ENCODE results near the gene PALD1.

PALD1 gene

DNA sequence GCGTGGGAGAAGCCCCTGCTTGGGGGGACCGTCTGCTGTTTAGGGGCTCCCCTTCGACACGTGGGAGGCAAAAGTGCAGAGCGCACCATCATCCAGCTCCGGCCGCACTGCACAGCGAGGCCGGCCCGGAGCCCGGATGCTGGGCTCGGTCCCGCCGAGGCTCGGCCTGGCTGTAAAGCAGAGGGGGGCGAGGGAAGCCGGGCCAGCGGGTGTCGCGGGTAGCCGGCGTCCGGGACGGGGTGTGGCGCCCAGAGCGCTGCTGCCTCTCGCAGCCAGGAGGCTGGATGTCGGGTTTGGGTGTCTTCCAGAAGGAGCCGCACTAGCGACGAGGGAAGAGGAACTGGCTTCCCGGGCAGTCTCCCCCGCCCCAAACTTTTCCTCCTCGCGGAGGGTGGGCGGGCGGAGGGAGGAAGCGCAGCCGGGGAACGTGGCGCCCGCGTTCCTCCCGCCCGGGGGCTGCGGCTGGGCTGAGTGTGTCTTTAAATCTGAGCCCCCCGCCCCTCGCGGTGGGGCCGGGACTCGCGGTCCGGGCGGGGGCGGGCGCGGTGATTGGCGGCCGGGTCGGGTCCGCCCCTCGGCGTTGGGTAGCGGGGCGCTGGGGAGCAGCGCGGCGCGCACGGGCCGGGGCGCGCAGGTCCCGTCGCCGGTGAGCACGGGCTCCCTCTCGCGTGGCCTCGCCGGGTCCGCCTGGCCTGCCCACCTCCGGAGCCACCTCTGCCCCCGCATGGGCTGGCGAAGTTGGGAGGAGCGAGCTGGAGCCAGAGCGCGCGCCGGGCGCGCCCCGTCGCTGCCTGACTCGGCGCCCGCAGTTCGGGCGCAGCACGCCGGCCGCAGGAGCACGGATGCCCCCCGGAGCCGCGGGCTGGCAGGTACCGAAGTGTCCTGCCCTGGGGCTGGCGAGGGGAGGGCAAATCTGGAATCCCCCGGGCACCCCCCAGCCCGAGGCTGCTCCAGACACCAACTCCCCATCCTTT is at the start of gene PALD1:
PALD1 (plus strand) TSS at position 577 of the 974 bp plus-strand sequence. CDS start 47,185 bp downstream, outside the sequence.
- H3K4me3 ChIP-seq (ENCODE audit: low read depth in 1 of 2, low read length in 2 of 2) = peak within 1 kb of the TSS; percentile 64 to 72
- H3K36me3 ChIP-seq (ENCODE audit: control insufficient read depth in 1 of 2, insufficient read depth in 2 of 2, low read length in 2 of 2) = no peaks in the 10 kb centered on the region
- no peaks in the 10 kb centered on the region for H3K9me3 ChIP-seq (ENCODE audit: control insufficient read depth in 1 of 2, low read length in 2 of 2)
- H3K4me1 ChIP-seq (ENCODE audit: control insufficient read depth in 1 of 2, insufficient read depth in 2 of 2, low read length in 2 of 2) = peaks cover 6 to 46% of the 10 kb centered on the region in 2 donors
- H3K27ac ChIP-seq (ENCODE audit: low read length) = peak within 1 kb of the TSS; percentile 33
- H3K27me3 ChIP-seq (ENCODE audit: low read depth, low read length) = no peaks in the 10 kb centered on the region

GRCh38 chr10:70430493-70431445 is 47.8 kb upstream of the PALD1 start:
- Histone ChIP-seq H3K4me3 (ENCODE audit: low read depth in 1 of 2, low read length in 2 of 2) (peak overlapping the region in 1 of 2 donors; percentile 27), H3K4me1 (ENCODE audit: control insufficient read depth in 1 of 2, insufficient read depth in 2 of 2, low read length in 2 of 2) (peaks cover 22 to 33% of the 10 kb centered on the region in 2 donors)

GRCh38 chr10:70432101-70432500 is 46.5 kb upstream of the PALD1 start:
- Histone ChIP-seq H3K27ac (ENCODE audit: low read length) (no peak overlapping the region), H3K27me3 (ENCODE audit: low read depth, low read length) (no peaks in the 10 kb centered on the region), H3K4me1 (ENCODE audit: control insufficient read depth in 1 of 2, insufficient read depth in 2 of 2, low read length in 2 of 2) (peaks cover 22 to 33% of the 10 kb centered on the region in 2 donors), H3K36me3 (ENCODE audit: control insufficient read depth in 1 of 2, insufficient read depth in 2 of 2, low read length in 2 of 2) (peaks cover 5 to 9% of the 10 kb centered on the region in 2 donors), H3K9me3 (ENCODE audit: control insufficient read depth in 1 of 2, low read length in 2 of 2) (no peaks in the 10 kb centered on the region), H3K4me3 (ENCODE audit: low read depth in 1 of 2, low read length in 2 of 2) (no peak overlapping the region)

More at GRCh38 chr10:70430493-70431445, 47.8 kb upstream of the PALD1 start:
- H3K9me3 ChIP-seq (ENCODE audit: control insufficient read depth in 1 of 2, low read length in 2 of 2) = no peaks in the 10 kb centered on the region
- peaks cover 8 to 15% of the 10 kb centered on the region in 2 donors for H3K36me3 ChIP-seq (ENCODE audit: control insufficient read depth in 1 of 2, insufficient read depth in 2 of 2, low read length in 2 of 2)
- H3K27ac ChIP-seq (ENCODE audit: low read length) = peak overlapping the region; percentile 88
- no peaks in the 10 kb centered on the region for H3K27me3 ChIP-seq (ENCODE audit: low read depth, low read length)

GRCh38 chr10:70432561-70433263 is 45.9 kb upstream of the PALD1 start:
- H3K36me3 ChIP-seq (ENCODE audit: control insufficient read depth in 1 of 2, insufficient read depth in 2 of 2, low read length in 2 of 2) = peaks cover under 1 to 9% of the 10 kb centered on the region in 2 donors
- no peak overlapping the region for H3K4me3 ChIP-seq (ENCODE audit: low read depth in 1 of 2, low read length in 2 of 2)
- H3K27me3 ChIP-seq (ENCODE audit: low read depth, low read length) = no peaks in the 10 kb centered on the region
- H3K9me3 ChIP-seq (ENCODE audit: control insufficient read depth in 1 of 2, low read length in 2 of 2) = no peaks in the 10 kb centered on the region
- H3K4me1 ChIP-seq (ENCODE audit: control insufficient read depth in 1 of 2, insufficient read depth in 2 of 2, low read length in 2 of 2) = peaks cover 22 to 28% of the 10 kb centered on the region in 2 donors
- no peak overlapping the region for H3K27ac ChIP-seq (ENCODE audit: low read length)

DNA sequence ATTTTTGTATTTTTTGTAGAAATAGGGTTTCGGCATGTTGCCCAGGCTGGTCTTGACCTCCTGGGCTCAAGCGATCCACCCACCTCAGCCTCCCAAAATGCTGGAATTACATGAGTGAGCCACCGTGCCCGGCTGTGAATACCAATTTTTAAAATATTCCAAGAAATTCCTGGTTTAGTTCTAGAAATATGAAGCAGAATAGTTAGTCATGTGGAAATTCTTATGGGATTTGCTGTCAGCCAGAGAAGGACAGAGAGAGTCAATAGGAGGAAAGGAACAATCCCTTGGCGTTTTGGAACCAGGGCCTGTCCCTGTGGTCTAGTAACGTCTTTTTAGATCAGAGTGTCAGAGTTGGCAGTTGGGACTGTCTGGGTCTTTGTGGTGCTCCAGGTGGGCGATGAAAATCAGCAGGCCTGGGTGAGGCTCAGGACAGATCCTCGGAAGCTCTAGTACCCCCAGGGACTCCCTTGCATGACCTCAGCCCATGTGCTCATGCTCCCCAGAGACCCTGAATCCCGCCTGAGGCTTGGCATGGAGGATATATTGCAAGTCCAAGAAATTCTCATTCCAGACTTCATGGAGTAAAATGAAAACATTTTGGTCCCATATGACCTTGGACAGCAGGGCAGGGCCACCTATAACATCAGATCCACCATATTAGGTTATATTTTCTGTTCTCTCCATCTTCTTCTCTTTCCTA is 44.8 kb upstream of the PALD1 start:
- H3K27ac ChIP-seq (ENCODE audit: low read length) = no peak overlapping the region

DNA sequence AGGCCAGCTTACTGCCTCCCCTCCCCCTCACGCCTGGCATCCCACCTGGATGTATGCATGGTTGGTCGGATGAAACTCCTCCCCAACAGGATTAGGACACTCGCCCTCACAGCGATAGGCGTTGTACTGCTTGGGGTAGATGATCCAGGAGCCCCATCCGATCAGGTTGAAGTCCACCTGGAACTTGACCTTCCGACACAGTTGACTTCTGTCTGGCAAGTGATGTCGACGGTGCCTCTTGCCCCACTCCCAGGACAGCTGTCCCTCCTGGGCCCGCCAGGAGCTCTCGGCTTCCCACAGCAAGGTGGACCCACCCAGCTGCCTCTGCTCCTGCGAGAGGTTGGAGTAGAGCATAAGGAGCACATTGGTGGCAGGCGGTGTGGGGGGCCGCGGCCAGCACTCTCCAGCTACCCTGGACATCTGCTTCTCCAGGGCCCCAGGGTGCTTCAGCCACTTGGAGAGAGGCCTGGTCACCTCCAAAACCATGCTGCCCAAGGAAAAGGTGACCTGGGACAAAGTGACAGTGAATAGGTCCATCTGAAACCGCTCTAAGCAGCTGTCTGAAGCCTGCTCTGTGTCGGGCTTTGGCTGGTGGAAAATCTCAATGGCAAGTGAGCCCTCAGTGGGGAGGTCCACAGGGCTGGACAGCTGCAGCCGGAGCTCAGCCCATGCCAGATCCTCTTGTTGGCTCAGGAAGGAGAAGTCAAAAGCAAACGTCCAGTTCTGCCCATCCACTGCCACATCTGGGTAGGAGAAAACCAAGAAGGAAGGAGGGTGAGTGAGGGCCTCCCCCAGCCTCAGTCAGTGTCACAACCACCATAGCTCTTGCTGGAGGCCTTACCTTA is 43.1 kb upstream of the PALD1 start:
- peaks cover 17 to 22% of the 10 kb centered on the region in 2 donors for H3K4me1 ChIP-seq (ENCODE audit: control insufficient read depth in 1 of 2, insufficient read depth in 2 of 2, low read length in 2 of 2)
- no peak overlapping the region for H3K27ac ChIP-seq (ENCODE audit: low read length)
- H3K9me3 ChIP-seq (ENCODE audit: control insufficient read depth in 1 of 2, low read length in 2 of 2) = no peaks in the 10 kb centered on the region
- H3K27me3 ChIP-seq (ENCODE audit: low read depth, low read length) = no peaks in the 10 kb centered on the region
- peaks cover 0 to 9% of the 10 kb centered on the region in 2 donors for H3K36me3 ChIP-seq (ENCODE audit: control insufficient read depth in 1 of 2, insufficient read depth in 2 of 2, low read length in 2 of 2)
- no peak overlapping the region for H3K4me3 ChIP-seq (ENCODE audit: low read depth in 1 of 2, low read length in 2 of 2)

More for the DNA sequence above, 44.8 kb upstream of the PALD1 start:
- Histone ChIP-seq H3K4me3 (ENCODE audit: low read depth in 1 of 2, low read length in 2 of 2) (no peak overlapping the region), H3K9me3 (ENCODE audit: control insufficient read depth in 1 of 2, low read length in 2 of 2) (no peaks in the 10 kb centered on the region), H3K36me3 (ENCODE audit: control insufficient read depth in 1 of 2, insufficient read depth in 2 of 2, low read length in 2 of 2) (peaks cover 0 to 9% of the 10 kb centered on the region in 2 donors), H3K27me3 (ENCODE audit: low read depth, low read length) (no peaks in the 10 kb centered on the region), H3K4me1 (ENCODE audit: control insufficient read depth in 1 of 2, insufficient read depth in 2 of 2, low read length in 2 of 2) (peaks cover 22 to 28% of the 10 kb centered on the region in 2 donors)

DNA sequence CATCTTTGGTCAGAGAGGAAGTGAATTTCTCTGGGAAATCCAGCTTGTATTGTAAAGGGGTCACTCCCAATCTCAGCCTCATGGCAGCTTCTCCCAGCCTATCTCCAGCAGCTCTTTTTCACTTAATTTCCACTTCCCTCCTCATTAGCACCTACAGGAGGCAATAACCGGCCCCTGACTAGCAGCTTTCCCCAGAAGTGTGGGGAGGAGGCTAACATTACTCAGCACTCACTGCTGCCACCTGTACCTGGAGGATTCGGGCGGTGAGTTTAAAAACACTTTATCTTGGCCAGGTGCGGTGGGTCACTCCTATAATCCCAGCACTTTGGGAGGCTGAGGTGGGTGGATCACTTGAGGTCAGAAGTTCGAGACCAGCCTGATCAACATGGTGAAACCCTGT is 40.8 kb upstream of the PALD1 start:
- no peaks in the 10 kb centered on the region for H3K9me3 ChIP-seq (ENCODE audit: control insufficient read depth in 1 of 2, low read length in 2 of 2)
- H3K4me3 ChIP-seq (ENCODE audit: low read depth in 1 of 2, low read length in 2 of 2) = no peak overlapping the region
- peaks cover 0 to 9% of the 10 kb centered on the region in 2 donors for H3K36me3 ChIP-seq (ENCODE audit: control insufficient read depth in 1 of 2, insufficient read depth in 2 of 2, low read length in 2 of 2)
- peaks cover 0 to 21% of the 10 kb centered on the region in 2 donors for H3K4me1 ChIP-seq (ENCODE audit: control insufficient read depth in 1 of 2, insufficient read depth in 2 of 2, low read length in 2 of 2)
- H3K27ac ChIP-seq (ENCODE audit: low read length) = no peak overlapping the region
- peaks cover 22% of the 10 kb centered on the region for H3K27me3 ChIP-seq (ENCODE audit: low read depth, low read length)

- Histone ChIP-seq H3K4me1 (ENCODE audit: control insufficient read depth in 1 of 2, insufficient read depth in 2 of 2, low read length in 2 of 2) (peaks cover 0 to 22% of the 10 kb centered on the region in 2 donors), H3K27ac (ENCODE audit: low read length) (no peak overlapping the region), H3K4me3 (ENCODE audit: low read depth in 1 of 2, low read length in 2 of 2) (peak overlapping the region; percentile 31 to 55), H3K36me3 (ENCODE audit: control insufficient read depth in 1 of 2, insufficient read depth in 2 of 2, low read length in 2 of 2) (peaks cover 0 to 5% of the 10 kb centered on the region in 2 donors), H3K9me3 (ENCODE audit: control insufficient read depth in 1 of 2, low read length in 2 of 2) (no peaks in the 10 kb centered on the region), H3K27me3 (ENCODE audit: low read depth, low read length) (peaks cover 24% of the 10 kb centered on the region)
Measured at GRCh38 chr10:70440296-70441160, 38.0 kb upstream of the PALD1 start.
